H9 (cell line): ENCODE results near the gene IRAK1. TPM values are rescaled to one million over a fixed set of nuclear protein-coding genes. Genes with fewer than 3 reads are reported as not detected.
A peak's percentile ranks its signal among the peaks of the same experiment; 100 is the strongest.

Experiments
- DNase-seq: peaks from one replicate; pipeline ENCODE4 v3.0.0-alpha.2; 2017
- H2AFZ ChIP-seq: one replicate; pipeline ENCODE4 v1.6.1; 2013; ENCODE audit warnings: mild to moderate bottlenecking, low read length, control low read depth, moderate library complexity
- H2AK5ac ChIP-seq: 2 replicates; pipeline ENCODE4 v1.6.1; 2013; ENCODE audit warnings: low read length, control low read depth, mixed read lengths; ENCODE audit not compliant: insufficient read length
- H2BK120ac ChIP-seq: one replicate; pipeline ENCODE4 v1.6.1; 2013; ENCODE audit warnings: low read depth, mild to moderate bottlenecking, low read length, control low read depth, inconsistent platforms; ENCODE audit not compliant: poor library complexity, severe bottlenecking
- H2BK12ac ChIP-seq: 2 replicates; pipeline ENCODE4 v1.6.1; 2013; ENCODE audit warnings: low read length, control low read depth, mixed read lengths, low read depth; ENCODE audit not compliant: insufficient read length
- H2BK15ac ChIP-seq: 2 replicates; pipeline ENCODE4 v1.6.1; 2013; ENCODE audit warnings: low read depth, low read length, control low read depth
- H2BK20ac ChIP-seq: one replicate; pipeline ENCODE4 v1.6.1; 2013; ENCODE audit warnings: low read depth, mild to moderate bottlenecking, low read length, control low read depth, inconsistent platforms; ENCODE audit not compliant: poor library complexity, severe bottlenecking
- H2BK5ac ChIP-seq: 2 replicates; pipeline ENCODE4 v1.6.1; 2013; ENCODE audit warnings: low read length, control low read depth, mixed read lengths; ENCODE audit not compliant: insufficient read length
- H3K14ac ChIP-seq: 2 replicates; pipeline ENCODE4 v1.6.1; 2013; ENCODE audit warnings: low read length, control low read depth; ENCODE audit not compliant: insufficient read depth
- H3K18ac ChIP-seq: 2 replicates; pipeline ENCODE4 v1.6.1; 2013; ENCODE audit warnings: low read depth, mild to moderate bottlenecking, mixed read lengths, low read length, control low read depth; ENCODE audit not compliant: insufficient read length
- H3K23ac ChIP-seq: 2 replicates; pipeline ENCODE4 v1.6.1; 2013; ENCODE audit warnings: low read length, control low read depth, mixed read lengths, low read depth; ENCODE audit not compliant: insufficient read length
- H3K23me2 ChIP-seq: 2 replicates; pipeline ENCODE4 v1.6.1; 2013; ENCODE audit warnings: low read depth, mild to moderate bottlenecking, mixed read lengths, low read length, control low read depth; ENCODE audit not compliant: insufficient read length, poor library complexity, severe bottlenecking
- H3K27ac ChIP-seq: 2 replicates; pipeline ENCODE4 v1.5.1; 2013; ENCODE audit warnings: low read length, control low read depth, mixed read lengths, low read depth; ENCODE audit not compliant: insufficient read length
- H3K27me3 ChIP-seq: 2 replicates; pipeline ENCODE4 v1.6.1; 2013; ENCODE audit warnings: low read length, control low read depth, inconsistent platforms; ENCODE audit not compliant: insufficient read depth
- H3K4ac ChIP-seq: 2 replicates; pipeline ENCODE4 v1.6.1; 2013; ENCODE audit warnings: low read depth, mild to moderate bottlenecking, control low read depth, inconsistent platforms, low read length, moderate library complexity
- H3K4me1 ChIP-seq: 2 replicates; pipeline ENCODE4 v1.6.1; 2013; ENCODE audit warnings: low read length, control low read depth, inconsistent platforms; ENCODE audit not compliant: insufficient read depth
- H3K4me2 ChIP-seq: 2 replicates; pipeline ENCODE4 v1.6.1; 2013; ENCODE audit warnings: low read length, control low read depth, mixed read lengths; ENCODE audit not compliant: insufficient read length, insufficient read depth
- H3K56ac ChIP-seq: 2 replicates; pipeline ENCODE4 v1.6.1; 2013; ENCODE audit warnings: low read depth, mild to moderate bottlenecking, mixed read lengths, low read length, control low read depth; ENCODE audit not compliant: insufficient read length
- H3K79me1 ChIP-seq: 2 replicates; pipeline ENCODE4 v1.6.1; 2013; ENCODE audit warnings: low read depth, mild to moderate bottlenecking, moderate library complexity, low read length, control low read depth, inconsistent platforms; ENCODE audit not compliant: insufficient read depth, poor library complexity, severe bottlenecking
- H3K79me2 ChIP-seq: 2 replicates; pipeline ENCODE4 v1.6.1; 2013; ENCODE audit warnings: low read length, control low read depth, inconsistent platforms; ENCODE audit not compliant: insufficient read depth
- H3K9ac ChIP-seq: 2 replicates; pipeline ENCODE4 v1.6.1; 2013; ENCODE audit warnings: low read length, control low read depth, mixed read lengths; ENCODE audit not compliant: insufficient read length; ENCODE audit errors: extremely low read depth
- H3K9me3 ChIP-seq: one replicate; pipeline ENCODE4 v1.6.1; 2013; ENCODE audit warnings: low read depth, low read length, inconsistent platforms; ENCODE audit not compliant: control insufficient read depth
- H3T11ph ChIP-seq: one replicate; pipeline ENCODE4 v1.6.1; 2013; ENCODE audit warnings: mild to moderate bottlenecking, low read length, control low read depth, inconsistent platforms
- H4K20me1 ChIP-seq: one replicate; pipeline ENCODE4 v1.6.1; 2013; ENCODE audit not compliant: control insufficient read depth, insufficient read length, insufficient read depth
- H4K5ac ChIP-seq: 2 replicates; pipeline ENCODE4 v1.6.1; 2013; ENCODE audit warnings: low read depth, mild to moderate bottlenecking, mixed read lengths, low read length, control low read depth; ENCODE audit not compliant: insufficient read length
- H4K8ac ChIP-seq: replicated peaks from 2 replicates; pipeline ENCODE4 v1.6.1; 2013; ENCODE audit warnings: low read length, control low read depth, mixed read lengths, low read depth; ENCODE audit not compliant: insufficient read length
- H4K91ac ChIP-seq: 2 replicates; pipeline ENCODE4 v1.6.1; 2013; ENCODE audit warnings: low read depth, mild to moderate bottlenecking, moderate library complexity, mixed read lengths, low read length, control low read depth; ENCODE audit not compliant: insufficient read length
- H3K27ac Mint-ChIP-seq, 3 experiments: 2 replicates in 2 of 3; 3 replicates in 1 of 3; pipeline ENCODE4 v1.8.0; 2020 to 2021; ENCODE audit warnings: mixed read lengths in 3 of 3, mild to moderate bottlenecking in 1 of 3, moderate library complexity in 1 of 3
- H3K27me3 Mint-ChIP-seq: 2 replicates; pipeline ENCODE4 v1.8.0; 2021; ENCODE audit warnings: low read depth, mild to moderate bottlenecking, moderate library complexity, mixed read lengths
- H3K36me3 Mint-ChIP-seq, 3 experiments: 2 replicates in 2 of 3; 3 replicates in 1 of 3; pipeline ENCODE4 v1.8.0; 2020 to 2021; ENCODE audit warnings: low read depth in 3 of 3, mixed read lengths in 3 of 3; ENCODE audit not compliant: insufficient read depth in 1 of 3
- H3K4me1 Mint-ChIP-seq, 2 experiments: 2 replicates each; pipeline ENCODE4 v1.8.0; 2020; ENCODE audit warnings: mixed read lengths in 2 of 2
- H3K4me3 Mint-ChIP-seq, 2 experiments: 2 replicates in 1 of 2; 3 replicates in 1 of 2; pipeline ENCODE4 v1.8.0; 2020 to 2021; ENCODE audit warnings: mild to moderate bottlenecking in 2 of 2, mixed read lengths in 2 of 2, moderate library complexity in 1 of 2
- H3K9me3 Mint-ChIP-seq, 2 experiments: 2 replicates in 1 of 2; 3 replicates in 1 of 2; pipeline ENCODE4 v1.8.0; 2020; ENCODE audit warnings: mild to moderate bottlenecking in 2 of 2, mixed read lengths in 2 of 2, moderate library complexity in 1 of 2
- CTCF ChIP-seq: fragments of 200-600 bp; sonication (generic); conservative IDR thresholded peaks from 3 replicates; pipeline ENCODE4 v1.8.0; 2021; ENCODE audit warnings: antibody characterized with exemption, mild to moderate bottlenecking
- WGBS: extraction: QIAGEN DNeasy Blood & Tissue Kit; methylation state at CpG from one replicate; pipeline ENCODE4 v1.1.7; 2013; ENCODE audit warnings: missing lambda C conversion rate, low lambda C conversion rate, mixed read lengths; ENCODE audit not compliant: insufficient read length; ENCODE audit errors: extremely low coverage; 5-methylcytosine and 5-hydroxymethylcytosine counted together
- total RNA-seq: library from RNA; stranded (reverse); gene quantifications from 2 replicates; pipeline ENCODE4 v1.2.1, GENCODE V29; 2021

Gene IRAK1
- total RNA-seq, 1 experiment from 2014 or later, result 98.4 TPM

GRCh38 chrX:153999359-154000037 is 20.2 kb downstream of the IRAK1 start:
- H3K4me1 ChIP-seq, result no peaks in the 10 kb centered on the region
- DNase-seq, result no peak
- no peaks in the 10 kb centered on the region for H3K27me3 ChIP-seq
- H3K79me2 ChIP-seq, result no peaks in the 10 kb centered on the region
- TF ChIP-seq CTCF, result no peak
- H3K18ac ChIP-seq, result peak overlapping the region; percentile 18
- no peak overlapping the region for H3K9ac ChIP-seq
- H4K91ac ChIP-seq, result no peak overlapping the region
- no peaks in the 10 kb centered on the region for H3K23me2 ChIP-seq
- H3K23ac ChIP-seq, result no peak overlapping the region
- no peak overlapping the region for H3K27ac ChIP-seq
- no peak overlapping the region for H2BK5ac ChIP-seq
- Mint-ChIP-seq H3K9me3 (peaks cover 72 to 78% of the 10 kb centered on the region in 2 experiments), H3K4me3 (no peak overlapping the region), H3K36me3 (peaks cover 1 to 15% (median 13%) of the 10 kb centered on the region in 3 experiments), H3K27ac (peak overlapping the region; percentile 28 to 76 (median 70); a peak in 4 of 7 replicates), H3K27me3 (peaks cover 2% of the 10 kb centered on the region; the same call in 1 of the 2 replicates), H3K4me1 (peaks cover 10 to 15% of the 10 kb centered on the region in 2 experiments; a peak in 3 of 4 replicates)
- no peak overlapping the region for H3T11ph ChIP-seq
- no peak overlapping the region for H4K8ac ChIP-seq
- no peak overlapping the region for H2BK15ac ChIP-seq
- WGBS, result no CpG with 5 or more reads among the region's 19 CpGs
- no peak overlapping the region for H3K4ac ChIP-seq
- no peak overlapping the region for H3K4me2 ChIP-seq
- no peak overlapping the region for H2AFZ ChIP-seq
- H3K9me3 ChIP-seq, result no peaks in the 10 kb centered on the region
- no peak overlapping the region for H3K56ac ChIP-seq
- H2BK12ac ChIP-seq, result no peak overlapping the region
- H4K5ac ChIP-seq, result no peak overlapping the region
- no peaks in the 10 kb centered on the region for H4K20me1 ChIP-seq
- peak overlapping the region; percentile 41 for H3K14ac ChIP-seq
- H2AK5ac ChIP-seq, result no peak overlapping the region
- H3K79me1 ChIP-seq, result no peaks in the 10 kb centered on the region
- no peak overlapping the region for H2BK120ac ChIP-seq
- H2BK20ac ChIP-seq, result no peak overlapping the region
